ENCODE measurements around the gene POLR3A. TPM values are rescaled to one million over a fixed set of nuclear protein-coding genes. Genes with fewer than 3 reads are reported as not detected.
"Not testable (repeated sequence)": the region's sequence is repeated elsewhere in the genome, so short reads cannot be mapped to it uniquely, and the experiment has no call there.

POLR3A gene
- 1 to 10 TPM; 5.5 to 8.5 (median 6.4) TPM for total RNA-seq
- long read RNA-seq, full-length matches to known transcripts = 1 of 3 reads
- long read RNA-seq, partial matches to known transcripts = 2 of 3 reads
- long read RNA-seq, other reads (novel, unspliced or antisense) = 0 of 3 reads

DNA sequence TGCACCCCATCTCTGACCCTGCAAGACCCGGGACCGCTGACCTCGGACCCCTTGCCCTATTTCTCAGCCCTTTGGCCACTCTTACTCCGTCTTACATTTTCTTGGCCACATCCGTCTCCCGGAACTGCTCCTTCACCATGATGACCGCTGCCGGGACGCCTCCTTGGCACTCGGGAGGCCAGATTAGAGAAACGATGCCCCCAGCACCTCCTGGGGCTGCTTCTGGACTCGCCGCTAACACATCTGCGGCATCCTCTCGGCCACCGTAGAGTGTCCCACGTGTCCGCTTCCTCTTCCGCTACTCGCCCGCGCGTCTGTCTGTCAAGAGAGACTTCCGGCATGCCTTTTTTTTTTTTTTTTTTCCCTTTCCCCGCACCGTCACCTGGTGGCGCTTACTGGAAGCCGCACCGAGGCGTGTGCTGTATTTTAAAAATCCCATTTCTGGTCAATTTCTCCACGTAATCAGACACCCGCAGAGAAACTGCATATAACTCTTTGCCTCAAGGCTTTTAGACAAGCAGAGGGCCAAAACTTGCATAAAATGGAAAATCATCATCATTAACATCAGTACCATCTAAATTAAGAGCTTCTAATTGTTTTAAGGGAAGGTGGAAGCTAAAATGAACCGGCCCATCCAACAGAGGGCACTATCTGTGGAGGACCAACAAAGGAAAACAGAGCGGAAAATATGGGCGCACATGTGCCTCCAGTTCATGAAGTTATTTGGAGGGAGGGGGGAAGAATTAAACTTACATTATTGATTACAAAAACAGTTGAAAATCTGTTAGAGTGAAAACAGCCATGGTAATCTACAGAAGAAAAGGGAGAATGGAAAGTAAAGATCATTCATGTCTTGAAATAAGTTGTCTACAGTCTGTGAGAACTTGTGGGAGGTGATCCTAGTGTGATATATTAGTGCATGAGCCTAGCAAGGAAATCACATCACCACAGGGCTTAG, at the start of gene POLR3A:
Gene POLR3A, minus strand, starts transcription at position 247 of the 958 bp plus-strand sequence. Its CDS starts 108 bp downstream, at position 139.
- Histone ChIP-seq H3K27me3 (no peaks in the 10 kb centered on the region), H3K9me3 (no peaks in the 10 kb centered on the region), H3K27ac (peak within 1 kb of the TSS; percentile 42 to 72 (median 67)), H3K4me1 (peaks cover 0 to 15% (median 5%) of the 10 kb centered on the region in 4 donors), H3K4me3 (peak within 1 kb of the TSS; percentile 88 to 97 (median 96)), H3K36me3 (peaks cover 3 to 15% (median 5%) of the 10 kb centered on the region in 4 donors)
- TF ChIP-seq POLR2A (IDR thresholded peaks at IDR 0.05) = no peak
- TF ChIP-seq, protein P1, sequence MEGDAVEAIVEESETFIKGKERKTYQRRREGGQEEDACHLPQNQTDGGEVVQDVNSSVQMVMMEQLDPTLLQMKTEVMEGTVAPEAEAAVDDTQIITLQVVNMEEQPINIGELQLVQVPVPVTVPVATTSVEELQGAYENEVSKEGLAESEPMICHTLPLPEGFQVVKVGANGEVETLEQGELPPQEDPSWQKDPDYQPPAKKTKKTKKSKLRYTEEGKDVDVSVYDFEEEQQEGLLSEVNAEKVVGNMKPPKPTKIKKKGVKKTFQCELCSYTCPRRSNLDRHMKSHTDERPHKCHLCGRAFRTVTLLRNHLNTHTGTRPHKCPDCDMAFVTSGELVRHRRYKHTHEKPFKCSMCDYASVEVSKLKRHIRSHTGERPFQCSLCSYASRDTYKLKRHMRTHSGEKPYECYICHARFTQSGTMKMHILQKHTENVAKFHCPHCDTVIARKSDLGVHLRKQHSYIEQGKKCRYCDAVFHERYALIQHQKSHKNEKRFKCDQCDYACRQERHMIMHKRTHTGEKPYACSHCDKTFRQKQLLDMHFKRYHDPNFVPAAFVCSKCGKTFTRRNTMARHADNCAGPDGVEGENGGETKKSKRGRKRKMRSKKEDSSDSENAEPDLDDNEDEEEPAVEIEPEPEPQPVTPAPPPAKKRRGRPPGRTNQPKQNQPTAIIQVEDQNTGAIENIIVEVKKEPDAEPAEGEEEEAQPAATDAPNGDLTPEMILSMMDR (IDR thresholded peaks at IDR 0.05) = peak; percentile 58 to 76 (median 64)
- intact Hi-C loops (cut with DNase I) = loop anchor here in 1 of 2 donors (10.0 kb wide), 1 partner anchor 195 kb away; no protein-coding TSS in a partner anchor
- peak; percentile 94 to 95 (median 95) for DNase-seq
- peak; percentile 76 to 81 (median 78) for ATAC-seq
- WGBS (ENCODE audit: insufficient coverage, low coverage, low lambda C conversion rate, missing lambda C conversion rate) = under 1% methylated on average over 35 of the region's 35 CpGs

DNA sequence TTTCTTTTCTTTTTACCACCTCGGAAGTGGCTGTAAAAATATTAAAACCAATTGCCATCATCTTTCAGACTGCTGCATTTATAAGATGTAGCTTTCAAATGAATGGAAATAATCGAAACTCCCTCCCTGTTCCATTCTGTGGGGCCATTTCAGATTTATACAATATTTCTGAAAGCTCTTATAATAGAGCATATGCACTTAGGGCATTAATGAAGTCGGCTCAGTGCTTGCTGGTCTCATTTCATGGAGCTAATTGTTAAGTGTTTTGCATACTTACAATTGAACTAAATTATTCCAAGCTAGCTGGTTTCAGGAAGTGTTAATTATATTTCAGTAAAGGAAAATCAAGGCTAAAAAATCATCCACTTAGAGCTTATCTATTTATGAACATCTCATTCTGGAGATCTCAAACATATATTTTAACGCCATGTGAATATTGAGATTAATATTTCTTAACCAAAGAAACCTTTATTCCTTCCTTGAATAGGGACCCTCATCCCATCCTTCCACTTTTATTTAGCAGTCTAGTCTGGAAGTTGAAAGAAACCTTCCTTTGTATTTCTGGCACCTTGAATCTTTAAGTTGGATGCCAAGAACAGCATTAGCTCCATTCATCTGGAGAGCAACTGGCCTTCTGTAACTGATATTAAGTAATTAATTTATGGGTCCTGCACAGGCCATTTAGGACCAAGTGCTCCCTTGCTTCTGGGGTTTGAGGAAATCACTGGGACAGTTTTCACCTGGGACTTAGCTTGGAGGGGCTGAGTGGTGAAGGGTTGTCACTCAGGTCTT, 49.4 kb upstream of the POLR3A start:
- Histone ChIP-seq H3K4me3 (no peak overlapping the region), H3K27ac (no peak overlapping the region), H3K4me1 (no peaks in the 10 kb centered on the region), H3K9me3 (no peaks in the 10 kb centered on the region), H3K27me3 (no peaks in the 10 kb centered on the region), H3K36me3 (no peaks in the 10 kb centered on the region)
- no peak for TF ChIP-seq POLR2A (IDR thresholded peaks at IDR 0.05)
- no peak for DNase-seq
- no peak for ATAC-seq
- intact Hi-C loops (cut with DNase I) = no loop called here
- WGBS (ENCODE audit: insufficient coverage, low coverage, low lambda C conversion rate, missing lambda C conversion rate) = 68% methylated on average over 4 of the region's 4 CpGs

DNA sequence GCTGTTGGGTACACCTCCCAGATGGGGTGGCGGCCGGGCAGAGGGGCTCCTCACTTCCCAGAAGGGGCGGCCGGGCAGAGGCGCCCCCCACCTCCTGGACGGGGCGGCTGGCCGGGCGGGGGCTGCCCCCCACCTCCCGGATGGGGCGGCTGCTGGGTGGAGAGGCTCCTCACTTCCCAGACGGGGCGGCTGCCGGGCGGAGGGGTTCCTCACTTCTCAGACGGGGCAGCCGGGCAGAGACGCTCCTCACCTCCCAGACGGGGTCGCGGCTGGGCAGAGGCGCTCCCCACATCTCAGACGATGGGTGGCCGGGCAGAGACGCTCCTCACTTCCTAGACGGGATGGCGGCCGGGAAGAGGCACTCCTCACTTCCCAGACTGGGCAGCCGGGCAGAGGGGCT, 46.5 kb upstream of the POLR3A start:
- H3K4me3 ChIP-seq; DNase-seq; H3K27me3 ChIP-seq; H3K4me1 ChIP-seq; H3K36me3 ChIP-seq; intact Hi-C loops (cut with DNase I); H3K9me3 ChIP-seq; ATAC-seq; H3K27ac ChIP-seq: not testable (repeated sequence)
- 100% methylated on average over 2 of the region's 29 CpGs for WGBS (ENCODE audit: insufficient coverage, low coverage, low lambda C conversion rate, missing lambda C conversion rate)

DNA sequence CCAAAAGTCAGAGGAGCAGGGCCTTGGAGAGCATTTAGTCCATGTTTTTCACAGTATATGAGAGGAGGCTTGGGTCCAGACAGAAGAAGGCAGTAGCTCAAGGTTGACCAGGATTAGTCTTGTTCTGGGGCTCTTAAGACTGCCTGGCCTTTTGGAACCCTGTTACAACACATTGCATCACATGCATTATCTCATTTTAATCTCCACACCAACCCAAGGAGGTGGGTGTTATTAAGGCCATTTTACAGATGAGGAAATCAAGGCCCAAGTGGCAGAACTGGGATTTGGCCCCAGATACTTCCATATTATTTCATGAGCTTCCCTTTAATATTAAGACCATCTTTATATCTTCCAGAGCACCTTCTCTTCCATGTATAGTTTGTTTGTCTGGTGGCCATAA, 43.2 kb upstream of the POLR3A start:
- no peaks in the 10 kb centered on the region for H3K9me3 ChIP-seq
- no peak overlapping the region for H3K4me3 ChIP-seq
- no peak for ATAC-seq
- intact Hi-C loops (cut with DNase I) = no loop called here
- no peaks in the 10 kb centered on the region for H3K36me3 ChIP-seq
- H3K27me3 ChIP-seq = no peaks in the 10 kb centered on the region
- TF ChIP-seq POLR2A (IDR thresholded peaks at IDR 0.05) = no peak
- TF ChIP-seq, protein P1 (IDR thresholded peaks at IDR 0.05) = no peak
- no peak overlapping the region for H3K27ac ChIP-seq
- no peaks in the 10 kb centered on the region for H3K4me1 ChIP-seq
- DNase-seq = no peak

DNA sequence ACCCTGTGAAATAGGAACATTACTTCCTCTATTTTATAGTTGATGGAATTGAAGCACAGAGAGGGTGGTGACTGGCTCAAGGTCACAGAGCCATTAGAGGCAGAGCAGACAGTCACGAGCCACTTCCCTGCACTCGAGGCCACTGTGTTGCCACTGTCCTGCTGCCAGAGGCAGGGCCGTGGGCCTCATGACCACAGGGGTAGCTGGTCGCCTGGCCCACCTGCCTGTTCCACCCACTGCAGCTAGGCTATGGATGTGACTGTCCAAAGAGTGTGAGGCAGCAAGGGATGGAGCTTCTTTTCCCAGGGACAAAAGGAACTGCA, 42.5 kb upstream of the POLR3A start:
- intact Hi-C loops (cut with DNase I) = no loop called here
- no peaks in the 10 kb centered on the region for H3K27me3 ChIP-seq
- TF ChIP-seq POLR2A (IDR thresholded peaks at IDR 0.05) = no peak
- TF ChIP-seq, protein P1 (IDR thresholded peaks at IDR 0.05) = no peak
- H3K4me3 ChIP-seq = no peak overlapping the region
- no peaks in the 10 kb centered on the region for H3K36me3 ChIP-seq
- H3K9me3 ChIP-seq = no peaks in the 10 kb centered on the region
- H3K4me1 ChIP-seq = no peaks in the 10 kb centered on the region
- 79% methylated on average over 3 of the region's 4 CpGs for WGBS (ENCODE audit: insufficient coverage, low coverage, low lambda C conversion rate, missing lambda C conversion rate)
- ATAC-seq (no peak), DNase-seq (no peak)
- no peak overlapping the region for H3K27ac ChIP-seq

Measured in right lobe of liver (tissue), 6 donors.